HEK293 (cell line): Measurements from ENCODE around the gene MCHR1.

Experiments used
- BCL11B ChIP-seq: fragments of 450-650 bp; formaldehyde crosslinking; IDR thresholded peaks from 2 replicates; pipeline ENCODE4 v1.5.1; 2016; ENCODE audit warnings: low read depth, missing biosample characterization, missing genetic modification characterization
- MYNN ChIP-seq: fragments of 450-650 bp; formaldehyde crosslinking; IDR thresholded peaks from 2 replicates; pipeline ENCODE4 v1.5.1; 2016; ENCODE audit warnings: missing biosample characterization, missing genetic modification characterization, borderline replicate concordance
- OVOL3 ChIP-seq: fragments of 450-650 bp; formaldehyde crosslinking; IDR thresholded peaks from 2 replicates; pipeline ENCODE4 v1.5.1; 2016; ENCODE audit warnings: missing biosample characterization, missing genetic modification characterization
- PATZ1 ChIP-seq: fragments of 450-650 bp; formaldehyde crosslinking; IDR thresholded peaks from 2 replicates; pipeline ENCODE4 v1.5.1; 2016; ENCODE audit warnings: missing biosample characterization, missing genetic modification characterization
- SCRT1 ChIP-seq: fragments of 450-650 bp; formaldehyde crosslinking; IDR thresholded peaks from 2 replicates; pipeline ENCODE4 v1.5.1; 2016; ENCODE audit warnings: missing biosample characterization, missing genetic modification characterization, borderline replicate concordance
- SP7 ChIP-seq: fragments of 450-650 bp; formaldehyde crosslinking; IDR thresholded peaks from 2 replicates; pipeline ENCODE4 v1.5.1; 2016; ENCODE audit warnings: missing biosample characterization, missing genetic modification characterization
- TCF7L2 ChIP-seq: IDR thresholded peaks from 2 replicates; pipeline ENCODE4 v1.6.1; 2011; ENCODE audit warnings: low read depth, mild to moderate bottlenecking, inconsistent platforms, low read length, moderate library complexity, borderline replicate concordance
- TSHZ1 ChIP-seq: fragments of 450-650 bp; formaldehyde crosslinking; IDR thresholded peaks from 2 replicates; pipeline ENCODE4 v1.5.1; 2016; ENCODE audit warnings: missing biosample characterization, missing genetic modification characterization, borderline replicate concordance
- ZBTB1 ChIP-seq: fragments of 450-650 bp; formaldehyde crosslinking; IDR thresholded peaks from 2 replicates; pipeline ENCODE4 v1.5.1; 2016; ENCODE audit warnings: missing biosample characterization, missing genetic modification characterization
- ZFHX2 ChIP-seq: fragments of 450-650 bp; formaldehyde crosslinking; conservative IDR thresholded peaks from 2 replicates; pipeline ENCODE4 v1.5.1; 2016; ENCODE audit warnings: missing biosample characterization, missing genetic modification characterization
- ZFP69B ChIP-seq: fragments of 450-650 bp; formaldehyde crosslinking; IDR thresholded peaks from 2 replicates; pipeline ENCODE4 v1.5.1; 2016; ENCODE audit warnings: missing biosample characterization, missing genetic modification characterization
- ZNF146 ChIP-seq: fragments of 450-650 bp; formaldehyde crosslinking; IDR thresholded peaks from 2 replicates; pipeline ENCODE4 v1.5.1; 2016; ENCODE audit warnings: missing biosample characterization, missing genetic modification characterization
- ZNF211 ChIP-seq: fragments of 450-650 bp; formaldehyde crosslinking; IDR thresholded peaks from 2 replicates; pipeline ENCODE4 v1.5.1; 2016; ENCODE audit warnings: low read depth, missing biosample characterization, missing genetic modification characterization
- ZNF23 ChIP-seq: fragments of 450-650 bp; formaldehyde crosslinking; IDR thresholded peaks from 2 replicates; pipeline ENCODE4 v1.5.1; 2016; ENCODE audit warnings: missing biosample characterization, missing genetic modification characterization, borderline replicate concordance
- ZNF24 ChIP-seq: fragments of 450-650 bp; formaldehyde crosslinking; IDR thresholded peaks from 2 replicates; pipeline ENCODE4 v1.5.1; 2016; ENCODE audit warnings: missing biosample characterization, missing genetic modification characterization
- ZNF26 ChIP-seq: fragments of 450-650 bp; formaldehyde crosslinking; IDR thresholded peaks from 2 replicates; pipeline ENCODE4 v1.5.1; 2016; ENCODE audit warnings: missing biosample characterization, missing genetic modification characterization
- ZNF391 ChIP-seq: fragments of 450-650 bp; formaldehyde crosslinking; IDR thresholded peaks from 2 replicates; pipeline ENCODE4 v1.5.1; 2016; ENCODE audit warnings: low read depth, missing biosample characterization, missing genetic modification characterization, borderline replicate concordance
- ZNF404 ChIP-seq: fragments of 450-650 bp; formaldehyde crosslinking; IDR thresholded peaks from 2 replicates; pipeline ENCODE4 v1.5.1; 2017; ENCODE audit warnings: missing biosample characterization, missing genetic modification characterization
- ZNF416 ChIP-seq: fragments of 450-650 bp; formaldehyde crosslinking; IDR thresholded peaks from 2 replicates; pipeline ENCODE4 v1.5.1; 2016; ENCODE audit warnings: missing biosample characterization, missing genetic modification characterization
- ZNF449 ChIP-seq: fragments of 450-650 bp; formaldehyde crosslinking; IDR thresholded peaks from 2 replicates; pipeline ENCODE4 v1.5.1; 2017; ENCODE audit warnings: missing biosample characterization, mild to moderate bottlenecking, missing genetic modification characterization, moderate library complexity
- ZNF488 ChIP-seq: fragments of 450-650 bp; formaldehyde crosslinking; IDR thresholded peaks from 2 replicates; pipeline ENCODE4 v1.5.1; 2016; ENCODE audit warnings: missing biosample characterization, missing genetic modification characterization
- ZNF558 ChIP-seq: fragments of 450-650 bp; formaldehyde crosslinking; IDR thresholded peaks from 2 replicates; pipeline ENCODE4 v1.5.1; 2016; ENCODE audit warnings: missing biosample characterization, missing genetic modification characterization
- ZNF561 ChIP-seq: fragments of 450-650 bp; IDR thresholded peaks from 2 replicates; pipeline ENCODE4 v1.5.1; 2018; ENCODE audit warnings: missing biosample characterization, missing genetic modification characterization, borderline replicate concordance
- ZNF580 ChIP-seq: fragments of 450-650 bp; formaldehyde crosslinking; IDR thresholded peaks from 2 replicates; pipeline ENCODE4 v1.5.1; 2016; ENCODE audit warnings: missing biosample characterization, missing genetic modification characterization
- ZNF629 ChIP-seq: fragments of 450-650 bp; formaldehyde crosslinking; IDR thresholded peaks from 2 replicates; pipeline ENCODE4 v1.5.1; 2017; ENCODE audit warnings: missing biosample characterization, missing genetic modification characterization
- ZNF670 ChIP-seq: fragments of 450-650 bp; formaldehyde crosslinking; IDR thresholded peaks from 2 replicates; pipeline ENCODE4 v1.5.1; 2016; ENCODE audit warnings: missing biosample characterization, missing genetic modification characterization, low read depth
- ZNF692 ChIP-seq: fragments of 450-650 bp; formaldehyde crosslinking; IDR thresholded peaks from 2 replicates; pipeline ENCODE4 v1.5.1; 2016; ENCODE audit warnings: missing biosample characterization, missing genetic modification characterization
- ZNF76 ChIP-seq: fragments of 450-650 bp; formaldehyde crosslinking; IDR thresholded peaks from 2 replicates; pipeline ENCODE4; 2016; ENCODE audit warnings: low read depth, missing biosample characterization, missing genetic modification characterization, borderline replicate concordance

The MCHR1 gene

GRCh38 chr22:40634119-40634903 lies 45.0 kb upstream of the MCHR1 start (continued):
- no peak for TF ChIP-seq ZNF26 (tag by site-specific recombination)
- TF ChIP-seq ZFHX2 (tag by site-specific recombination): no peak
- TF ChIP-seq ZNF558 (tag by site-specific recombination): peak; percentile 56; the same call in 1 of the 2 replicates
- no peak for TF ChIP-seq ZNF76 (tag by site-specific recombination)
- peak; percentile 69 for TF ChIP-seq PATZ1 (tag by site-specific recombination)
- peak; percentile 96 for TF ChIP-seq SP7
- peak; percentile 43; the same call in 1 of the 2 replicates for TF ChIP-seq ZFP69B (tag by site-specific recombination)
- TF ChIP-seq ZNF146: no peak
- TF ChIP-seq ZNF391 (tag by site-specific recombination): peak; percentile 51; the same call in 1 of the 2 replicates
- TF ChIP-seq ZNF449 (tag by site-specific recombination): no peak
- no peak for TF ChIP-seq SCRT1 (tag by site-specific recombination)
- TF ChIP-seq ZNF561 (tag by site-specific recombination): peak; percentile 52; the same call in 1 of the 2 replicates
- no peak for TF ChIP-seq ZNF670 (tag by site-specific recombination)
- TF ChIP-seq OVOL3 (tag by site-specific recombination): peak; percentile 96
- peak; percentile 89 for TF ChIP-seq ZNF24
- peak; percentile 86 for TF ChIP-seq TSHZ1 (tag by site-specific recombination)
- TF ChIP-seq ZNF23 (tag by site-specific recombination): no peak
- no peak for TF ChIP-seq ZNF211 (tag by site-specific recombination)
- TF ChIP-seq BCL11B (tag by site-specific recombination): no peak
- 0 out of 2 replicates have a peak, but pooled peaks have one; percentile 40 for TF ChIP-seq TCF7L2
- peak; percentile 91 for TF ChIP-seq ZNF629 (tag by site-specific recombination)
- no peak for TF ChIP-seq MYNN
- TF ChIP-seq ZNF692: peak; percentile 66; the same call in 1 of the 2 replicates
- TF ChIP-seq ZNF404: no peak
- no peak for TF ChIP-seq ZNF488 (tag by site-specific recombination)
- no peak for TF ChIP-seq ZNF416
- TF ChIP-seq ZBTB1 (tag by site-specific recombination): no peak
- 0 out of 2 replicates have a peak, but pooled peaks have one; percentile 26 for TF ChIP-seq ZNF580
